Measurements from ENCODE around the gene MUCL3.

The MUCL3 gene

DNA sequence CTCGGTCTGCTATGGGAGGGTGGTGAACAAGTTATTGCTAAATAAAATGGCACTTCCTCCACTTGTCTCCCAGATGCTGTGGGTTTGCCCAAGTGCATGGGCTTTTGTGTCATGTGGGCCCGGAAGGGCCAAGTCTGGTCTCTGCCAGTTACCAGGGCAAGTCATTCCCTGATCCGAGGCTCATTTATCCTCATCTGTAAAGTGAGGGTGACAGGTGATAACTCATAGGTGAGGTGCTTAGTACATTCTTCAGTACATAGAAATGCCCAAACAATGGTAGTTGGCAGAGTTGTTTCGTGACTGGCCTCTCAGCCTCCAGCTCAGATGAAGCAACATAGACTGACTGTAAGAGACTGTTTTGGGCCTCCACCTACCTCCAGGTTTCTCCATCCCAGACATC, 2.0 kb upstream of the MUCL3 start:
- no peaks in the 10 kb centered on the region for H3K79me2 ChIP-seq
- H3K9ac ChIP-seq = no peak overlapping the region
- H3K36me3 ChIP-seq (ENCODE audit: control insufficient read depth, insufficient read depth, low read length) = no peaks in the 10 kb centered on the region
- H2AFZ ChIP-seq = no peak overlapping the region
- no peak overlapping the region for H3K4me3 ChIP-seq (ENCODE audit: low read depth, low read length)
- no peaks in the 10 kb centered on the region for H3K9me3 ChIP-seq (ENCODE audit: control insufficient read depth, low read length)
- no peaks in the 10 kb centered on the region for H3K27me3 ChIP-seq (ENCODE audit: control insufficient read depth, insufficient read depth, low read length)
- TF ChIP-seq, protein P1, sequence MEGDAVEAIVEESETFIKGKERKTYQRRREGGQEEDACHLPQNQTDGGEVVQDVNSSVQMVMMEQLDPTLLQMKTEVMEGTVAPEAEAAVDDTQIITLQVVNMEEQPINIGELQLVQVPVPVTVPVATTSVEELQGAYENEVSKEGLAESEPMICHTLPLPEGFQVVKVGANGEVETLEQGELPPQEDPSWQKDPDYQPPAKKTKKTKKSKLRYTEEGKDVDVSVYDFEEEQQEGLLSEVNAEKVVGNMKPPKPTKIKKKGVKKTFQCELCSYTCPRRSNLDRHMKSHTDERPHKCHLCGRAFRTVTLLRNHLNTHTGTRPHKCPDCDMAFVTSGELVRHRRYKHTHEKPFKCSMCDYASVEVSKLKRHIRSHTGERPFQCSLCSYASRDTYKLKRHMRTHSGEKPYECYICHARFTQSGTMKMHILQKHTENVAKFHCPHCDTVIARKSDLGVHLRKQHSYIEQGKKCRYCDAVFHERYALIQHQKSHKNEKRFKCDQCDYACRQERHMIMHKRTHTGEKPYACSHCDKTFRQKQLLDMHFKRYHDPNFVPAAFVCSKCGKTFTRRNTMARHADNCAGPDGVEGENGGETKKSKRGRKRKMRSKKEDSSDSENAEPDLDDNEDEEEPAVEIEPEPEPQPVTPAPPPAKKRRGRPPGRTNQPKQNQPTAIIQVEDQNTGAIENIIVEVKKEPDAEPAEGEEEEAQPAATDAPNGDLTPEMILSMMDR (IDR thresholded peaks at IDR 0.05) = no peak
- H3K4me1 ChIP-seq = peaks cover 4% of the 10 kb centered on the region
- no peak overlapping the region for H3K27ac ChIP-seq
- H3K4me2 ChIP-seq (ENCODE audit: low read length) = no peak overlapping the region

DNA sequence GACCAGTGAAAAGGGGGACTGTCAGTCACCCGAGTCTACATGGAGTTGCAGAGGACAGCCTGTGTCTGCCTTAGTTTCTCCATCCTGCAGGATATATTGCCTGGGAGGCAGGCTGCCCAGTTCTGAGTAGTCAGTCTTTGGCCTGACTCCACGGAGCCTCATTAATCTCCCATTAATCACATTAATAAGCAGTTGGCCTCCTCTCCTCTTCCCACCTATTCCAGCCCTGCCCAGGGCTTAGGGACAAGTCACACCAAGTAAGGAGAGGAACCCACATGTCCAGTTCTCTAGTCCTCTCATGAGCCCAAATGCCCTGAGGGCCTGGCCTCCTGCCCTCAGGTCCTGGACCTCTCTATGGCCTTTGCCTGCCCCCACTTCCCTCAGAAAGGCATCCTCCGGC, 1.3 kb upstream of the MUCL3 start:
- no peaks in the 10 kb centered on the region for H3K36me3 ChIP-seq (ENCODE audit: control insufficient read depth, insufficient read depth, low read length)
- no peaks in the 10 kb centered on the region for H3K9me3 ChIP-seq (ENCODE audit: control insufficient read depth, low read length)
- H3K27ac ChIP-seq = no peak overlapping the region
- peaks cover 4% of the 10 kb centered on the region for H3K4me1 ChIP-seq
- H3K9ac ChIP-seq = no peak overlapping the region
- H3K27me3 ChIP-seq (ENCODE audit: control insufficient read depth, insufficient read depth, low read length) = no peaks in the 10 kb centered on the region
- H2AFZ ChIP-seq = no peak overlapping the region
- H3K4me2 ChIP-seq (ENCODE audit: low read length) = no peak overlapping the region
- no peaks in the 10 kb centered on the region for H3K79me2 ChIP-seq
- TF ChIP-seq, protein P1 (IDR thresholded peaks at IDR 0.05) = no peak
- no peak overlapping the region for H3K4me3 ChIP-seq (ENCODE audit: low read depth, low read length)

DNA sequence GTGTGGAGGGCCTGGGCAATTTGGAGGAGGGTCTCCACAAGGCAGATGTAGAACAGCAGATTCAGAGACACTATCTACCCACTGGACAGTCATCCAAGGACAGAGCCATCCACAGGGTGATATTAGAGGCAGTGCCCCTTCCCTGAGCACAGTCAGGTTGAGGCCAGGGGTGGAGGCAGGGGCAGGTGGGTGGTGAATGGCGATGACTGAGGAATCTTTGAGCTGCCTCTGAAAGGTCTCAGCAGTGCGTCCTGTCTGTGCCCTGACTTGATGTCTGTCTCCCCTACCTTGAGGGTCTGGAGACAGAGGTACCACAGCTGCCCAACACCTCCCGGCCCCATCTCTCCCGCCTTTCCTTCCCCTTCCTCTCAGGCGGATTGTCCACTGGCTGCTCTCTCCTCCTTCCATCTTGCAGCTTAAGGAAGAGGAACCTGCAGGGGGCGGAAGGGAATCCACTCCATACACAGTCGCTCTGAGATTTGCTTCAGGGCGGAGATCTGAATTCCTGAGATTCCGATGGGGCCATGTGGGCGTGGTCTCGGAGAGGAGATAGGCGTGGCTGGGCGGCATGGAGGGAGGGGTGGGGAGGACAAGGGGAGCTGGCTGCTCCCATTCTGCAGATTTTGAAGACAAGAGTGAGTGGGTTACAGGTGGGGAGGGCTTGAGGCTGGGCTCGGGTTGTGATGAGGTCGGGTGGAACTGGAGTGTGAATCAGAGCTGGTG, 1.7 kb downstream of the MUCL3 start:
- Histone ChIP-seq H2AFZ (no peak overlapping the region), H3K4me3 (ENCODE audit: low read depth, low read length) (no peak overlapping the region), H3K27ac (no peak overlapping the region), H3K36me3 (ENCODE audit: control insufficient read depth, insufficient read depth, low read length) (no peaks in the 10 kb centered on the region), H3K4me1 (peaks cover 4% of the 10 kb centered on the region), H3K4me2 (ENCODE audit: low read length) (no peak overlapping the region), H3K79me2 (no peaks in the 10 kb centered on the region), H3K9me3 (ENCODE audit: control insufficient read depth, low read length) (no peaks in the 10 kb centered on the region), H3K27me3 (ENCODE audit: control insufficient read depth, insufficient read depth, low read length) (no peaks in the 10 kb centered on the region), H3K9ac (no peak overlapping the region)
- TF ChIP-seq, protein P1 (IDR thresholded peaks at IDR 0.05) = peak; percentile 59

DNA sequence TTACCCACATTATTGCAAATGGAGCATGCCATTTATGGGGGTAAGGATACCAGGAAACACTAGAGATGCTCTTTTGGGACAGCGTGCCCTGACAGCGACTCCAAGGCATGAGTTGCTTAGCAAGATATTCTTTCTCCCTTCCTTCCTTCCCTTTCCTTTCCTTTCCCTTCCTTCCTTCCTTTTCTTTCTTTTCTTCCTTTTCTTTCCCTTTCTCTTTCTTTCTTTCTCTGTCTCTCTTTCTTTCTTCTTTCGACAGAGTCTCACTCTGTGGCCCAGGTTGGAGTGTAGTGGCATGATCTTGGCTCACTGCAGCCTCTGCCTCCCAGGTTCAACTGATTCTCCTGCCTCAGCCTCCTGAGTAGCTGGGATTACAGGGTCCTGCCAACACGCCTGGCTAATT, 3.3 kb downstream of the MUCL3 start:
- H3K27ac ChIP-seq = no peak overlapping the region
- TF ChIP-seq, protein P1 (IDR thresholded peaks at IDR 0.05) = no peak

DNA sequence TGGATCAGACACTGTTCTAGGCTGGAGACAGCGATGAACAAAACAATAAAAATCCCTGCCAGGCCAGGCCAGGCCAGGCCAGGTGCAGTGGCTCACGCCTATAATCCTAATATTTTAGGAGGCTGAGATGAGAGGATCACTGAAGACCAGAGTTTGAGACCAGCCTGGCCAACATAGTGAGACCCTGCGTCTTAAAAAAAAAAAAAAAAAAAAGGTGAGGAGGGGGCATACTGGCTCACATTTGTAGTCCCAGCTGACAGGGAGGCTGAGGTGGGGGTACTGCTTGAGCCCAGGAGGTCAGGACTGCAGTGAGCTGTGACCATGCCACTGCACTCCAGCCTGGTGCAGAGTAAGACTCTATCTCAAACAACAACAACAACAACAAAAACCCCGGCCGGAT, 4.5 kb downstream of the MUCL3 start:
- TF ChIP-seq, protein P1 (IDR thresholded peaks at IDR 0.05) = no peak
- no peak overlapping the region for H3K4me2 ChIP-seq (ENCODE audit: low read length)
- no peaks in the 10 kb centered on the region for H3K27me3 ChIP-seq (ENCODE audit: control insufficient read depth, insufficient read depth, low read length)
- no peak overlapping the region for H2AFZ ChIP-seq
- H3K79me2 ChIP-seq = no peaks in the 10 kb centered on the region
- no peaks in the 10 kb centered on the region for H3K36me3 ChIP-seq (ENCODE audit: control insufficient read depth, insufficient read depth, low read length)
- no peak overlapping the region for H3K4me3 ChIP-seq (ENCODE audit: low read depth, low read length)
- no peak overlapping the region for H3K27ac ChIP-seq
- H3K4me1 ChIP-seq = peaks cover 4% of the 10 kb centered on the region
- H3K9me3 ChIP-seq (ENCODE audit: control insufficient read depth, low read length) = no peaks in the 10 kb centered on the region
- no peak overlapping the region for H3K9ac ChIP-seq

More for the DNA sequence above, 3.3 kb downstream of the MUCL3 start:
- Histone ChIP-seq H3K9ac (no peak overlapping the region), H3K9me3 (ENCODE audit: control insufficient read depth, low read length) (no peaks in the 10 kb centered on the region), H3K36me3 (ENCODE audit: control insufficient read depth, insufficient read depth, low read length) (no peaks in the 10 kb centered on the region), H3K4me1 (peaks cover 4% of the 10 kb centered on the region), H3K4me2 (ENCODE audit: low read length) (no peak overlapping the region), H3K79me2 (no peaks in the 10 kb centered on the region), H2AFZ (no peak overlapping the region), H3K27me3 (ENCODE audit: control insufficient read depth, insufficient read depth, low read length) (no peaks in the 10 kb centered on the region), H3K4me3 (ENCODE audit: low read depth, low read length) (no peak overlapping the region)
